ENCODE data around the gene ZP3. TPM values are rescaled to one million over a fixed set of nuclear protein-coding genes. Genes with fewer than 3 reads are reported as not detected.

ZP3 gene
- total RNA-seq (10 to 100 TPM in 1 of 2 donors, under 1 TPM in 1; 0.74 to 15.7 TPM), polyA plus RNA-seq (1 to 10 TPM; 1.6 to 5.2 TPM)
- long read RNA-seq, donor 1, partial matches to known transcripts = 5 of 5 reads
- long read RNA-seq, donor 1, other reads (novel, unspliced or antisense) = 0 of 5 reads
- long read RNA-seq, donor 2 = 0 reads
- long read RNA-seq, donor 3 = 0 reads
- long read RNA-seq, donor 4 = 0 reads
- long read RNA-seq, donor 5 = 0 reads

- Histone ChIP-seq H3K27ac (ENCODE audit: low read depth in 1 of 2, low read length in 1 of 2) (no peak within 1 kb of the TSS), H3K36me3 (ENCODE audit: control insufficient read depth in 4 of 4, insufficient read depth in 4 of 4, low read length in 4 of 4) (no peaks in the 10 kb centered on the region), H3K27me3 (ENCODE audit: control insufficient read depth in 3 of 3, insufficient read depth in 3 of 3, low read length in 2 of 3) (peaks cover 0 to 3% (median 0%) of the 10 kb centered on the region in 3 donors), H3K9ac (ENCODE audit: insufficient read depth in 1 of 2, low read length in 2 of 2) (no peak within 1 kb of the TSS), H3K4me3 (no peak within 1 kb of the TSS), H3K4me1 (ENCODE audit: control insufficient read depth in 5 of 5, insufficient read depth in 5 of 5, low read length in 5 of 5) (peaks cover 0 to 2% (median 0%) of the 10 kb centered on the region in 5 donors), H3K9me3 (ENCODE audit: control insufficient read depth in 4 of 4, insufficient read depth in 3 of 4, low read length in 3 of 4) (no peaks in the 10 kb centered on the region)
- no peak for ATAC-seq (ENCODE audit: insufficient read depth, low FRiP score)
- TF ChIP-seq CTCF (IDR thresholded peaks at IDR 0.05; ENCODE audit: control extremely low read depth, extremely low read depth) = no peak
- WGBS, 2 donors = 85 to 88% methylated on average over 10 of the region's 10 CpGs
- DNase-seq = no peak
These were observed at the start of gene ZP3 for GRCh38 chr7:76424413-76425111. TSS of gene ZP3 (plus strand) at chr7:76424950. CDS start at chr7:76424965, 15 bp downstream.

GRCh38 chr7:76375251-76375650 lies 49.5 kb upstream of the ZP3 start:
- no peak for DNase-seq
- TF ChIP-seq CTCF (IDR thresholded peaks at IDR 0.05; ENCODE audit: control extremely low read depth, extremely low read depth) = no peak
- H3K9ac ChIP-seq (ENCODE audit: insufficient read depth in 1 of 2, low read length in 2 of 2) = no peak overlapping the region
- no peaks in the 10 kb centered on the region for H3K27me3 ChIP-seq (ENCODE audit: control insufficient read depth in 3 of 3, insufficient read depth in 3 of 3, low read length in 2 of 3)
- no peaks in the 10 kb centered on the region for H3K9me3 ChIP-seq (ENCODE audit: control insufficient read depth in 4 of 4, insufficient read depth in 3 of 4, low read length in 3 of 4)
- H3K36me3 ChIP-seq (ENCODE audit: control insufficient read depth in 4 of 4, insufficient read depth in 4 of 4, low read length in 4 of 4) = no peaks in the 10 kb centered on the region
- 92 to 94% methylated on average over 9 of the region's 9 CpGs for WGBS, 2 donors
- no peak for ATAC-seq (ENCODE audit: insufficient read depth, low FRiP score)
- H3K4me1 ChIP-seq (ENCODE audit: control insufficient read depth in 5 of 5, insufficient read depth in 5 of 5, low read length in 5 of 5) = peaks cover 0 to 12% (median 0%) of the 10 kb centered on the region in 5 donors
- H3K4me3 ChIP-seq = no peak overlapping the region
- no peak overlapping the region for H3K27ac ChIP-seq (ENCODE audit: low read depth in 1 of 2, low read length in 1 of 2)

DNA sequence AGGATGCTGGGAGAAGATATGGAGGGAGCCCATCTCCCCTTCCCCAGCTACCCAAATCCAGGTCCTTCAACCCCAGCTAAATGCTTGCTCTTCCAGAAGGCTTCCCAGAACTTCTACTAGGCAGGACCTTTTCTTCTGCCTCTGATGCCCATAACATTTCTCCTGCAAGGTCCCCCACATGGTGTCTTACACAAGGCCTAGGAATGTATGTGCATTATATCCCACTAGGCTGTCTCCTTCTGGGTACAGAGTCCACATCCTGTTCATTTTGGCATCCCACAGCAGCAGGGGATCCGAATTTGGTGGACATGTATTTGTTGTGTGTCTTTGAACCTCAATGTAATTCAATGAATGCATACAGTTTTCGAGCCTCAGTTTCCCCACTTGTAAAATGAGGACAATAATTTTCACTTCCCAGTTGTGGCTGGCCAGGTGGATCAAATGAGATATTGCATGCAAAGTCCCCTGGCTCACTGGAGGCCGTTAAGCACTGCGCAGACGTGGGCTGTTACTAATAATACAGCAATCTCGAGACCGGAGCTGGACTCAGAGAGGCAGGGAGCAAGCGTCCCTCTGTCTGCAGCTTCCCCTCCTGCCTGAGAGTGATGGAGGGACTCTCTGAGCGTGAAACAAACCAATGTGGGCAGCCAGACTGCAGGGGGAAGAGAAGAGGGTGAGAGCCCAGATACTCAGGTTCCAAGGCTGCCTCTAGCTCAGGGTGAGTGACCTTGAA lies 47.4 kb upstream of the ZP3 start:
- Histone ChIP-seq H3K36me3 (ENCODE audit: control insufficient read depth in 4 of 4, insufficient read depth in 4 of 4, low read length in 4 of 4) (no peaks in the 10 kb centered on the region), H3K27ac (ENCODE audit: low read depth in 1 of 2, low read length in 1 of 2) (no peak overlapping the region), H3K4me1 (ENCODE audit: control insufficient read depth in 5 of 5, insufficient read depth in 5 of 5, low read length in 5 of 5) (peaks cover 0 to 16% (median 4%) of the 10 kb centered on the region in 5 donors), H3K27me3 (ENCODE audit: control insufficient read depth in 3 of 3, insufficient read depth in 3 of 3, low read length in 2 of 3) (no peaks in the 10 kb centered on the region), H3K9ac (ENCODE audit: insufficient read depth in 1 of 2, low read length in 2 of 2) (no peak overlapping the region), H3K4me3 (no peak overlapping the region), H3K9me3 (ENCODE audit: control insufficient read depth in 4 of 4, insufficient read depth in 3 of 4, low read length in 3 of 4) (no peaks in the 10 kb centered on the region)
- no peak for TF ChIP-seq CTCF (IDR thresholded peaks at IDR 0.05; ENCODE audit: control extremely low read depth, extremely low read depth)
- ATAC-seq (ENCODE audit: insufficient read depth, low FRiP score) (no peak), DNase-seq (no peak)
- 82 to 83% methylated on average over 9 of the region's 9 CpGs for WGBS, 2 donors

All from lung (tissue), 16 donors.